ENCODE results near the gene NR6A1.

DNA sequence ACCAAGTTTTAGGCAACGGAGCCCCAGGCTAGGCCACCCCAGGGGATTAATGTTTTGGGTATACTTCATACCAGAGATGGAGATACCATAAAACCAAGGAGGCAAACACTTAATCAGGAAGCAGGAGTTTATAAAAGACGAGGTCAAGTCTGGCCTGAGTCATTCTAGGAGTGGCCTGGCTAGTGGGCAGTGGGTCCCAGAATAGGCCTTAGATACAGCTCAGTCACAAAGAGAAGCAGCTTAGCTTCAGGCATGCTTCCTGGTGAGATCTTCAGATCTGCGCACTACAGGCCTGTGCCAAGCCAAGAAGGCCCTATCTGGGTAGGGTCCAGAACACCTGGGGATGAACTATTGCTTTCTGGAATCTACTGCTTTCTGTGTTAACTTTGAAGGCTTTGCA lies 243.3 kb downstream of the NR6A1 start:
- TF ChIP-seq EZH2 (IDR thresholded peaks at IDR 0.05; ENCODE audit: insufficient read depth, poor library complexity, severe bottlenecking) (no peak), EZH2phosphoT487 (IDR thresholded peaks at IDR 0.05; ENCODE audit: insufficient read depth, low read depth) (no peak)
